Measurements from ENCODE around the gene MED9. TPM values are rescaled to one million over a fixed set of nuclear protein-coding genes. Genes with fewer than 3 reads are reported as not detected.

The MED9 gene
- total RNA-seq, 4 donors from 2014 or later = 3.2 to 17.4 (median 13.4) TPM

GRCh38 chr17:17499402-17500145 is 22.8 kb downstream of the MED9 start:
- Histone ChIP-seq H3K9me3 (no peaks in the 10 kb centered on the region), H3K27ac (no peak overlapping the region), H3K36me3 (no peaks in the 10 kb centered on the region), H3K27me3 (no peaks in the 10 kb centered on the region), H3K4me3 (no peak overlapping the region), H3K4me1 (peaks cover 0 to 11% of the 10 kb centered on the region in 2 donors)
- no peak for TF ChIP-seq POLR2A (IDR thresholded peaks at IDR 0.05)
- TF ChIP-seq, protein P1, sequence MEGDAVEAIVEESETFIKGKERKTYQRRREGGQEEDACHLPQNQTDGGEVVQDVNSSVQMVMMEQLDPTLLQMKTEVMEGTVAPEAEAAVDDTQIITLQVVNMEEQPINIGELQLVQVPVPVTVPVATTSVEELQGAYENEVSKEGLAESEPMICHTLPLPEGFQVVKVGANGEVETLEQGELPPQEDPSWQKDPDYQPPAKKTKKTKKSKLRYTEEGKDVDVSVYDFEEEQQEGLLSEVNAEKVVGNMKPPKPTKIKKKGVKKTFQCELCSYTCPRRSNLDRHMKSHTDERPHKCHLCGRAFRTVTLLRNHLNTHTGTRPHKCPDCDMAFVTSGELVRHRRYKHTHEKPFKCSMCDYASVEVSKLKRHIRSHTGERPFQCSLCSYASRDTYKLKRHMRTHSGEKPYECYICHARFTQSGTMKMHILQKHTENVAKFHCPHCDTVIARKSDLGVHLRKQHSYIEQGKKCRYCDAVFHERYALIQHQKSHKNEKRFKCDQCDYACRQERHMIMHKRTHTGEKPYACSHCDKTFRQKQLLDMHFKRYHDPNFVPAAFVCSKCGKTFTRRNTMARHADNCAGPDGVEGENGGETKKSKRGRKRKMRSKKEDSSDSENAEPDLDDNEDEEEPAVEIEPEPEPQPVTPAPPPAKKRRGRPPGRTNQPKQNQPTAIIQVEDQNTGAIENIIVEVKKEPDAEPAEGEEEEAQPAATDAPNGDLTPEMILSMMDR (IDR thresholded peaks at IDR 0.05) = no peak
- DNase-seq = no peak
- intact Hi-C loops (cut with DNase I; ENCODE audit: low total_unique reads) = loop anchor here (10.0 kb wide), 1 partner anchor 95 kb away; the partner anchor contains the start of gene PEMT

DNA sequence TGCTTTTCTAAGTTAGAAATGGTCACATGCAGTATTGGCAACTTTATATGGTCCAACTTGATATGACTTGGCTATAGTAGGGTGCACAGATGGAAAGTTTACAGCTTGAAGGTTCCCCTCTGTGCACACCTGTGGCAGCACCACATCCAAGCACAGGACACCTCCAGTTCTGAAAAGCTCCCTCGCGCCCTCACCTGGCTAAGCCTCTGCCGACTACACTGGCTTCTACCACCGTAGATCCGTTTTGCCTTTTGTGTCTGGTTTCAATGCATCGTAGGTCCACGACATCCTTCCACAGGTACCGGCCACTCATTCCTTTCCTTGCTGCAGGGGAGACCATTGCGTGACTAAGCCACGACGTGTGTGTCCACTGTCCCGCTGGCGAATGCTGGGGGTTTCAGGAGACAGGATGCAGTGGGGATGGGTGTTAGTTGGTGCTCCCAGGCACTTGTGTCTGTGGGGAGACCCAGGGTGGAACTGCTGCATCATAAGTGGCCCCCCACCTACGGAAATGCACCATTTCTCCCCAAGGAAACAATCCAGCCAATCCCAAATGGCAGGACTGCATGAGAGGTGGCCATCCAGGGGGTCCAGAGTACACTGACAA is 24.3 kb downstream of the MED9 start:
- DNase-seq = no peak
- Histone ChIP-seq H3K36me3 (no peaks in the 10 kb centered on the region), H3K27ac (no peak overlapping the region), H3K9me3 (no peaks in the 10 kb centered on the region), H3K27me3 (no peaks in the 10 kb centered on the region), H3K4me1 (no peaks in the 10 kb centered on the region), H3K4me3 (no peak overlapping the region)
- intact Hi-C loops (cut with DNase I; ENCODE audit: low total_unique reads) = no loop called here
- no peak for TF ChIP-seq POLR2A (IDR thresholded peaks at IDR 0.05)
- TF ChIP-seq, protein P1 (IDR thresholded peaks at IDR 0.05) = no peak

GRCh38 chr17:17502741-17503565 is 26.2 kb downstream of the MED9 start:
- TF ChIP-seq, protein P1 (IDR thresholded peaks at IDR 0.05) = no peak
- TF ChIP-seq POLR2A (IDR thresholded peaks at IDR 0.05) = no peak
- H3K36me3 ChIP-seq = no peaks in the 10 kb centered on the region
- no peak overlapping the region for H3K4me3 ChIP-seq
- intact Hi-C loops (cut with DNase I; ENCODE audit: low total_unique reads) = no loop called here
- no peaks in the 10 kb centered on the region for H3K27me3 ChIP-seq
- no peaks in the 10 kb centered on the region for H3K4me1 ChIP-seq
- no peak for DNase-seq
- H3K27ac ChIP-seq = no peak overlapping the region
- no peaks in the 10 kb centered on the region for H3K9me3 ChIP-seq

- no peaks in the 10 kb centered on the region for H3K36me3 ChIP-seq
- TF ChIP-seq, protein P1 (IDR thresholded peaks at IDR 0.05) = no peak
- no peak for TF ChIP-seq POLR2A (IDR thresholded peaks at IDR 0.05)
- no peak overlapping the region for H3K4me3 ChIP-seq
- H3K27ac ChIP-seq = no peak overlapping the region
- peak in 1 of 2 donors; percentile 40 for DNase-seq
- intact Hi-C loops (cut with DNase I; ENCODE audit: low total_unique reads) = no loop called here
- H3K27me3 ChIP-seq = no peaks in the 10 kb centered on the region
- H3K9me3 ChIP-seq = no peaks in the 10 kb centered on the region
- H3K4me1 ChIP-seq = no peaks in the 10 kb centered on the region
Measured at GRCh38 chr17:17503566-17504130, 26.8 kb downstream of the MED9 start.
